HEK293 (cell line): ENCODE measurements around the gene WDHD1.

Experiments
- CTCF ChIA-PET: fragments of 350-600 bp; formaldehyde crosslinking; extraction: SDS; loops from one replicate; lab custom pipeline; 2021; ENCODE audit warnings: antibody characterized with exemption; lab: Yijun Ruan, JAX
- POLR2A ChIA-PET: fragments of 300-600 bp; formaldehyde crosslinking; extraction: SDS; loops from one replicate; lab custom pipeline; 2020; ENCODE audit warnings: antibody characterized with exemption, inconsistent platforms; lab: Yijun Ruan, JAX
- H3K27ac ChIP-seq: fragments of 200-500 bp; sonication (Bioruptor generic); 2 replicates; pipeline ENCODE4 v1.5.1; 2014; ENCODE audit warnings: low read depth, low read length, control low read depth, inconsistent platforms; ENCODE audit errors: extremely low read depth
- H3K36me3 ChIP-seq, 2 experiments: fragments of 200-500 bp in 1 of 2; sonication (Bioruptor generic) in 1 of 2; 1 replicate in 1 of 2; 2 replicates in 1 of 2; pipeline ENCODE4 v1.5.1; 2014 to 2017; ENCODE audit warnings: inconsistent platforms in 2 of 2, low read length in 2 of 2; ENCODE audit not compliant: control insufficient read depth in 2 of 2, insufficient read depth in 1 of 2
- H3K4me1 ChIP-seq: fragments of 200-500 bp; sonication (Bioruptor generic); 2 replicates; pipeline ENCODE4 v1.5.1; 2014; ENCODE audit warnings: mild to moderate bottlenecking, low read length, inconsistent platforms; ENCODE audit not compliant: control insufficient read depth, insufficient read depth
- H3K4me3 ChIP-seq: 2 replicates; pipeline ENCODE4 v1.5.1; 2011; ENCODE audit warnings: low read depth, mild to moderate bottlenecking, control low read depth, low read length, moderate library complexity
- H3K9me3 ChIP-seq: fragments of 200-500 bp; sonication (Bioruptor generic); 2 replicates; pipeline ENCODE4 v1.5.1; 2014; ENCODE audit warnings: low read depth, low read length, inconsistent platforms; ENCODE audit not compliant: control insufficient read depth, insufficient read depth
- GFI1B ChIP-seq: fragments of 450-650 bp; formaldehyde crosslinking; IDR thresholded peaks from 2 replicates; pipeline ENCODE4 v1.5.1; 2016; ENCODE audit warnings: missing biosample characterization, missing genetic modification characterization
- HOXC10 ChIP-seq: sonication (generic); formaldehyde crosslinking; IDR thresholded peaks from 2 replicates; pipeline ENCODE4 v1.8.1; 2023; ENCODE audit warnings: mild to moderate bottlenecking, missing genetic modification reagents
- MYNN ChIP-seq: fragments of 450-650 bp; formaldehyde crosslinking; IDR thresholded peaks from 2 replicates; pipeline ENCODE4 v1.5.1; 2016; ENCODE audit warnings: missing biosample characterization, missing genetic modification characterization, borderline replicate concordance
- OSR2 ChIP-seq: fragments of 450-650 bp; formaldehyde crosslinking; IDR thresholded peaks from 2 replicates; pipeline ENCODE4 v1.5.1; 2016; ENCODE audit warnings: missing biosample characterization, missing genetic modification characterization
- SP7 ChIP-seq: fragments of 450-650 bp; formaldehyde crosslinking; IDR thresholded peaks from 2 replicates; pipeline ENCODE4 v1.5.1; 2016; ENCODE audit warnings: missing biosample characterization, missing genetic modification characterization
- ZBTB17 ChIP-seq: fragments of 450-650 bp; formaldehyde crosslinking; IDR thresholded peaks from 2 replicates; pipeline ENCODE4 v1.5.1; 2016; ENCODE audit warnings: missing biosample characterization, missing genetic modification characterization
- ZFP69B ChIP-seq: fragments of 450-650 bp; formaldehyde crosslinking; IDR thresholded peaks from 2 replicates; pipeline ENCODE4 v1.5.1; 2016; ENCODE audit warnings: missing biosample characterization, missing genetic modification characterization
- ZNF184 ChIP-seq: fragments of 450-650 bp; IDR thresholded peaks from 2 replicates; pipeline ENCODE4 v1.5.1; 2018; ENCODE audit warnings: missing biosample characterization, mild to moderate bottlenecking, missing genetic modification characterization
- ZNF214 ChIP-seq: fragments of 450-650 bp; formaldehyde crosslinking; IDR thresholded peaks from 2 replicates; pipeline ENCODE4 v1.5.1; 2017; ENCODE audit warnings: missing biosample characterization, mild to moderate bottlenecking, missing genetic modification characterization, borderline replicate concordance
- ZNF37A ChIP-seq: fragments of 450-650 bp; IDR thresholded peaks from 2 replicates; pipeline ENCODE4 v1.5.1; 2018; ENCODE audit warnings: missing biosample characterization, missing genetic modification characterization
- ZNF529 ChIP-seq: fragments of 450-650 bp; formaldehyde crosslinking; IDR thresholded peaks from 2 replicates; pipeline ENCODE4 v1.5.1; 2017; ENCODE audit warnings: missing genetic modification characterization, missing biosample characterization; ENCODE audit not compliant: insufficient replicate concordance
- ZNF776 ChIP-seq: fragments of 450-650 bp; formaldehyde crosslinking; IDR thresholded peaks from 2 replicates; pipeline ENCODE4 v1.5.0; 2017; ENCODE audit warnings: missing biosample characterization, missing genetic modification characterization, borderline replicate concordance
- ZNF830 ChIP-seq: fragments of 450-650 bp; IDR thresholded peaks from 2 replicates; pipeline ENCODE4 v1.5.0; 2018; ENCODE audit warnings: missing biosample characterization, missing genetic modification characterization, low read depth, mild to moderate bottlenecking, moderate library complexity
- TF ChIP-seq, protein P1 (sequence below): fragments of 450-650 bp; formaldehyde crosslinking; IDR thresholded peaks from 2 replicates; pipeline ENCODE4 v1.5.1; 2017; ENCODE audit warnings: missing biosample characterization, missing genetic modification characterization
- TF ChIP-seq, protein P2 (sequence below): fragments of 450-650 bp; formaldehyde crosslinking; IDR thresholded peaks from 2 replicates; pipeline ENCODE4 v1.5.1; 2016; ENCODE audit warnings: missing biosample characterization, missing genetic modification characterization
- TF ChIP-seq, protein P3 (sequence below): IDR thresholded peaks from 2 replicates; pipeline ENCODE4 v1.6.1; 2011; ENCODE audit warnings: mild to moderate bottlenecking, low read depth, low read length, borderline replicate concordance
- TF ChIP-seq, protein P4 (sequence below): fragments of 450-650 bp; formaldehyde crosslinking; IDR thresholded peaks from 2 replicates; pipeline ENCODE4 v1.5.1; 2016; ENCODE audit warnings: missing biosample characterization, missing genetic modification characterization
- TF ChIP-seq, protein P5 (sequence below): fragments of 450-650 bp; formaldehyde crosslinking; IDR thresholded peaks from 2 replicates; pipeline ENCODE4 v1.5.1; 2016; ENCODE audit warnings: missing biosample characterization, missing genetic modification characterization, borderline replicate concordance
- TF ChIP-seq, protein P6 (sequence below): fragments of 450-650 bp; formaldehyde crosslinking; IDR thresholded peaks from 2 replicates; pipeline ENCODE4 v1.5.1; 2017; ENCODE audit warnings: missing biosample characterization, missing genetic modification characterization

WDHD1 gene

DNA sequence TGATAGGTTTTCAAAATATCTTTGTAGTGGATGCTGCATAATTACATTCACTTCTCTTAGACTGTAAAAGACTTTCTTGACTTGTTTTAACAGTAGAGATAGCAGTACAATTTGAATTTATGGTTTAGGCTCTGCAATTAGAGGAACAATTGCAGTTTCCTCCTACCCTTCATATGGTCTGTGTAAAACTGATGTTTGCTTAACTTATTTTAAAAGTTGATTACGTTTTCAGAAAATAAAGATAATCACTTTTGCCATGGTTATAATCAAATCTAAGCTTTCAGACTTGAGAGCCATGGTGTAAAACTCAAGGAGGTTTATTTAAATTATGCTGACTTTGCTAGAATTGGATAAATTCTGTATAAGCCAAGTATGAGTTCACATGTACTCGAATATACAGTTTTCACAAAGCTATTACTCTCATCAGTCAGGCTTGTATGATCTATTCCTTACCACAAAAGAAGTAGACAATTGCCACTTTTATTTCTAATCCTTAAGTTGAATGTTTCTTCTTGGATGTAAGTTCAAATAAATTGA is 22.1 kb upstream of the WDHD1 start:
- Histone ChIP-seq H3K36me3 (peaks cover 9 to 12% of the 10 kb centered on the region in 2 experiments), H3K4me1 (no peaks in the 10 kb centered on the region), H3K9me3 (no peaks in the 10 kb centered on the region), H3K4me3 (no peak overlapping the region), H3K27ac (no peak overlapping the region)
- TF ChIP-seq, protein P1, sequence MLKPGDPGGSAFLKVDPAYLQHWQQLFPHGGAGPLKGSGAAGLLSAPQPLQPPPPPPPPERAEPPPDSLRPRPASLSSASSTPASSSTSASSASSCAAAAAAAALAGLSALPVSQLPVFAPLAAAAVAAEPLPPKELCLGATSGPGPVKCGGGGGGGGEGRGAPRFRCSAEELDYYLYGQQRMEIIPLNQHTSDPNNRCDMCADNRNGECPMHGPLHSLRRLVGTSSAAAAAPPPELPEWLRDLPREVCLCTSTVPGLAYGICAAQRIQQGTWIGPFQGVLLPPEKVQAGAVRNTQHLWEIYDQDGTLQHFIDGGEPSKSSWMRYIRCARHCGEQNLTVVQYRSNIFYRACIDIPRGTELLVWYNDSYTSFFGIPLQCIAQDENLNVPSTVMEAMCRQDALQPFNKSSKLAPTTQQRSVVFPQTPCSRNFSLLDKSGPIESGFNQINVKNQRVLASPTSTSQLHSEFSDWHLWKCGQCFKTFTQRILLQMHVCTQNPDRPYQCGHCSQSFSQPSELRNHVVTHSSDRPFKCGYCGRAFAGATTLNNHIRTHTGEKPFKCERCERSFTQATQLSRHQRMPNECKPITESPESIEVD (tag by site-specific recombination) = peak; percentile 86
- TF ChIP-seq, protein P2, sequence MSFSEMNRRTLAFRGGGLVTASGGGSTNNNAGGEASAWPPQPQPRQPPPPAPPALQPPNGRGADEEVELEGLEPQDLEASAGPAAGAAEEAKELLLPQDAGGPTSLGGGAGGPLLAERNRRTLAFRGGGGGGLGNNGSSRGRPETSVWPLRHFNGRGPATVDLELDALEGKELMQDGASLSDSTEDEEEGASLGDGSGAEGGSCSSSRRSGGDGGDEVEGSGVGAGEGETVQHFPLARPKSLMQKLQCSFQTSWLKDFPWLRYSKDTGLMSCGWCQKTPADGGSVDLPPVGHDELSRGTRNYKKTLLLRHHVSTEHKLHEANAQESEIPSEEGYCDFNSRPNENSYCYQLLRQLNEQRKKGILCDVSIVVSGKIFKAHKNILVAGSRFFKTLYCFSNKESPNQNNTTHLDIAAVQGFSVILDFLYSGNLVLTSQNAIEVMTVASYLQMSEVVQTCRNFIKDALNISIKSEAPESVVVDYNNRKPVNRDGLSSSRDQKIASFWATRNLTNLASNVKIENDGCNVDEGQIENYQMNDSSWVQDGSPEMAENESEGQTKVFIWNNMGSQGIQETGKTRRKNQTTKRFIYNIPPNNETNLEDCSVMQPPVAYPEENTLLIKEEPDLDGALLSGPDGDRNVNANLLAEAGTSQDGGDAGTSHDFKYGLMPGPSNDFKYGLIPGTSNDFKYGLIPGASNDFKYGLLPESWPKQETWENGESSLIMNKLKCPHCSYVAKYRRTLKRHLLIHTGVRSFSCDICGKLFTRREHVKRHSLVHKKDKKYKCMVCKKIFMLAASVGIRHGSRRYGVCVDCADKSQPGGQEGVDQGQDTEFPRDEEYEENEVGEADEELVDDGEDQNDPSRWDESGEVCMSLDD (tag by site-specific recombination) = no peak
- TF ChIP-seq, protein P3, sequence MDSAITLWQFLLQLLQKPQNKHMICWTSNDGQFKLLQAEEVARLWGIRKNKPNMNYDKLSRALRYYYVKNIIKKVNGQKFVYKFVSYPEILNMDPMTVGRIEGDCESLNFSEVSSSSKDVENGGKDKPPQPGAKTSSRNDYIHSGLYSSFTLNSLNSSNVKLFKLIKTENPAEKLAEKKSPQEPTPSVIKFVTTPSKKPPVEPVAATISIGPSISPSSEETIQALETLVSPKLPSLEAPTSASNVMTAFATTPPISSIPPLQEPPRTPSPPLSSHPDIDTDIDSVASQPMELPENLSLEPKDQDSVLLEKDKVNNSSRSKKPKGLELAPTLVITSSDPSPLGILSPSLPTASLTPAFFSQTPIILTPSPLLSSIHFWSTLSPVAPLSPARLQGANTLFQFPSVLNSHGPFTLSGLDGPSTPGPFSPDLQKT = no peak
- TF ChIP-seq GFI1B (tag by site-specific recombination) = no peak
- TF ChIP-seq ZBTB17 (tag by site-specific recombination) = no peak
- TF ChIP-seq, protein P4, sequence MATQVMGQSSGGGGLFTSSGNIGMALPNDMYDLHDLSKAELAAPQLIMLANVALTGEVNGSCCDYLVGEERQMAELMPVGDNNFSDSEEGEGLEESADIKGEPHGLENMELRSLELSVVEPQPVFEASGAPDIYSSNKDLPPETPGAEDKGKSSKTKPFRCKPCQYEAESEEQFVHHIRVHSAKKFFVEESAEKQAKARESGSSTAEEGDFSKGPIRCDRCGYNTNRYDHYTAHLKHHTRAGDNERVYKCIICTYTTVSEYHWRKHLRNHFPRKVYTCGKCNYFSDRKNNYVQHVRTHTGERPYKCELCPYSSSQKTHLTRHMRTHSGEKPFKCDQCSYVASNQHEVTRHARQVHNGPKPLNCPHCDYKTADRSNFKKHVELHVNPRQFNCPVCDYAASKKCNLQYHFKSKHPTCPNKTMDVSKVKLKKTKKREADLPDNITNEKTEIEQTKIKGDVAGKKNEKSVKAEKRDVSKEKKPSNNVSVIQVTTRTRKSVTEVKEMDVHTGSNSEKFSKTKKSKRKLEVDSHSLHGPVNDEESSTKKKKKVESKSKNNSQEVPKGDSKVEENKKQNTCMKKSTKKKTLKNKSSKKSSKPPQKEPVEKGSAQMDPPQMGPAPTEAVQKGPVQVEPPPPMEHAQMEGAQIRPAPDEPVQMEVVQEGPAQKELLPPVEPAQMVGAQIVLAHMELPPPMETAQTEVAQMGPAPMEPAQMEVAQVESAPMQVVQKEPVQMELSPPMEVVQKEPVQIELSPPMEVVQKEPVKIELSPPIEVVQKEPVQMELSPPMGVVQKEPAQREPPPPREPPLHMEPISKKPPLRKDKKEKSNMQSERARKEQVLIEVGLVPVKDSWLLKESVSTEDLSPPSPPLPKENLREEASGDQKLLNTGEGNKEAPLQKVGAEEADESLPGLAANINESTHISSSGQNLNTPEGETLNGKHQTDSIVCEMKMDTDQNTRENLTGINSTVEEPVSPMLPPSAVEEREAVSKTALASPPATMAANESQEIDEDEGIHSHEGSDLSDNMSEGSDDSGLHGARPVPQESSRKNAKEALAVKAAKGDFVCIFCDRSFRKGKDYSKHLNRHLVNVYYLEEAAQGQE (tag by site-specific recombination) = no peak
- TF ChIP-seq ZNF184 (tag by site-specific recombination) = no peak
- TF ChIP-seq ZNF830 = no peak
- TF ChIP-seq HOXC10 (CRISPR knock-in tag) = no peak
- peak; percentile 51; the same call in 1 of the 2 replicates for TF ChIP-seq SP7 (tag by site-specific recombination)
- CTCF ChIA-PET = no interaction called here
- POLR2A ChIA-PET = no interaction called here

DNA sequence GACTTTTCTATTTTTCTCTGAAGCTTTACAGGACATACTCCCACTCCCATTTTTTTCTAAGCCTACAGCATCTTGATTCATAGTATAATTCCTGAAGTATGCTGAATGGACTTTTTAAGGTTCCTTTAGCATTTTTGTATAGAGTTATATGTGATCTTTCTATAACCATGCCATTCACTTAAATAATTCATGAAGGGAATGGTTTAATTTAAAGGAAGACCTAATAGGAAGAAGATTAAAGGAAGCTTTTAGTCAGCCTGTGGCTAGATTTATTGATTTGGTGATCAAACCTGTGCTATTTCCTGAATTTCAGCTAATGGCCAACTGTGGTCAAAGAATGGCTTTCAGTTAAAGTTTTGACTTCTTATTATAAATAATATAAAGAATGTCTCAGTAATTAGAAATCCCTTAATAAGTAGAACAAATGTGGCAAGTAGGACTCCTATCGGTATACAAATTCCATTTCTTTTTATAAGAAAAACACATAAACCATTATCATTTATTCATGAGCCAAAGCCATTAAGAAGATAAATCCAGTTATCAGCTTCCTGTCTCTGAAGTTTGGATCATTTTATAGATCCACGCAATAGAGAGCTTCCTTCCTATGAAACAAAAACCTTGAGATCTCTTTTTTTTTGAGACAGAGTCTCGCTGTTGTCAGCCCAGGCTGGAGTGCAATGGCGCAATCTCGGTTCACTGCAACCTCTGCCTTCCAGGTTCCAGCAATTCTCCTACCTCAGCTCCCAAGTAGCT is 20.6 kb upstream of the WDHD1 start:
- H3K27ac ChIP-seq = no peak overlapping the region
- POLR2A ChIA-PET = interaction anchor here (1.4 kb wide), 1 partner anchor 20 kb away, joined by 3 read pairs; the partner anchor contains the start of genes SOCS4 and WDHD1
- TF ChIP-seq ZNF529 (tag by site-specific recombination) (no peak), OSR2 (tag by site-specific recombination) (no peak), ZNF776 (no peak), ZNF37A (no peak), ZNF214 (no peak), ZNF830 (no peak), ZFP69B (tag by site-specific recombination) (no peak), MYNN (tag by site-specific recombination) (no peak)
- TF ChIP-seq, protein P5, sequence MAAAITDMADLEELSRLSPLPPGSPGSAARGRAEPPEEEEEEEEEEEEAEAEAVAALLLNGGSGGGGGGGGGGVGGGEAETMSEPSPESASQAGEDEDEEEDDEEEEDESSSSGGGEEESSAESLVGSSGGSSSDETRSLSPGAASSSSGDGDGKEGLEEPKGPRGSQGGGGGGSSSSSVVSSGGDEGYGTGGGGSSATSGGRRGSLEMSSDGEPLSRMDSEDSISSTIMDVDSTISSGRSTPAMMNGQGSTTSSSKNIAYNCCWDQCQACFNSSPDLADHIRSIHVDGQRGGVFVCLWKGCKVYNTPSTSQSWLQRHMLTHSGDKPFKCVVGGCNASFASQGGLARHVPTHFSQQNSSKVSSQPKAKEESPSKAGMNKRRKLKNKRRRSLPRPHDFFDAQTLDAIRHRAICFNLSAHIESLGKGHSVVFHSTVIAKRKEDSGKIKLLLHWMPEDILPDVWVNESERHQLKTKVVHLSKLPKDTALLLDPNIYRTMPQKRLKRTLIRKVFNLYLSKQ = no peak
- TF ChIP-seq, protein P6, sequence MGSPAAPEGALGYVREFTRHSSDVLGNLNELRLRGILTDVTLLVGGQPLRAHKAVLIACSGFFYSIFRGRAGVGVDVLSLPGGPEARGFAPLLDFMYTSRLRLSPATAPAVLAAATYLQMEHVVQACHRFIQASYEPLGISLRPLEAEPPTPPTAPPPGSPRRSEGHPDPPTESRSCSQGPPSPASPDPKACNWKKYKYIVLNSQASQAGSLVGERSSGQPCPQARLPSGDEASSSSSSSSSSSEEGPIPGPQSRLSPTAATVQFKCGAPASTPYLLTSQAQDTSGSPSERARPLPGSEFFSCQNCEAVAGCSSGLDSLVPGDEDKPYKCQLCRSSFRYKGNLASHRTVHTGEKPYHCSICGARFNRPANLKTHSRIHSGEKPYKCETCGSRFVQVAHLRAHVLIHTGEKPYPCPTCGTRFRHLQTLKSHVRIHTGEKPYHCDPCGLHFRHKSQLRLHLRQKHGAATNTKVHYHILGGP = no peak

More for the DNA sequence above, 20.6 kb upstream of the WDHD1 start:
- CTCF ChIA-PET = interaction anchor here (0.6 kb wide), 1 partner anchor 1947 kb away, joined by 3 read pairs; no protein-coding TSS in a partner anchor
- Histone ChIP-seq H3K9me3 (no peaks in the 10 kb centered on the region), H3K36me3 (peaks cover 8 to 14% of the 10 kb centered on the region in 2 experiments; a peak in 2 of 3 replicates), H3K4me1 (no peaks in the 10 kb centered on the region), H3K4me3 (no peak overlapping the region)
